NCI-H774 (cell line): ENCODE measurements around the gene ACTR5.

Experiments used
- DNase-seq: peaks from one replicate; lab custom pipeline; 2025; lab: John Stamatoyannopoulos, UW

The ACTR5 gene

GRCh38 chr20:38748097-38748860, at the start of gene ACTR5:
Gene ACTR5 (plus strand): TSS chr20:38748460. CDS start chr20:38748479, 19 bp downstream.
- DNase-seq: peak; percentile 84

- DNase-seq: no peak
Measured at GRCh38 chr20:38698541-38698940, 49.7 kb upstream of the ACTR5 start.

GRCh38 chr20:38700141-38700540, 48.1 kb upstream of the ACTR5 start:
- DNase-seq: no peak

GRCh38 chr20:38700926-38701325, 47.3 kb upstream of the ACTR5 start:
- no peak for DNase-seq

GRCh38 chr20:38703526-38703925, 44.7 kb upstream of the ACTR5 start:
- DNase-seq: no peak

GRCh38 chr20:38704136-38704535, 44.1 kb upstream of the ACTR5 start:
- DNase-seq: no peak

- no peak for DNase-seq
Measured at GRCh38 chr20:38706509-38706908, 41.8 kb upstream of the ACTR5 start.

GRCh38 chr20:38714308-38714707, 34.0 kb upstream of the ACTR5 start:
- no peak for DNase-seq

- DNase-seq: no peak
Measured at GRCh38 chr20:38715646-38716045, 32.6 kb upstream of the ACTR5 start.

GRCh38 chr20:38722683-38723016, 25.6 kb upstream of the ACTR5 start:
- DNase-seq: no peak

- DNase-seq: no peak
Measured at GRCh38 chr20:38723017-38723847, 25.0 kb upstream of the ACTR5 start.

- no peak for DNase-seq
Measured at GRCh38 chr20:38723848-38724625, 24.2 kb upstream of the ACTR5 start, which contains the start of gene SLC32A1. Gene SLC32A1 (plus strand): TSS chr20:38724486. CDS start chr20:38724725, 239 bp downstream.

- DNase-seq: no peak
Measured at GRCh38 chr20:38724626-38725147, 23.6 kb upstream of the ACTR5 start.

GRCh38 chr20:38725148-38725901, 22.9 kb upstream of the ACTR5 start:
- no peak for DNase-seq

- no peak for DNase-seq
Measured at GRCh38 chr20:38725931-38726803, 22.1 kb upstream of the ACTR5 start.

GRCh38 chr20:38726804-38727606, 21.3 kb upstream of the ACTR5 start:
- DNase-seq: no peak

GRCh38 chr20:38727607-38728190, 20.6 kb upstream of the ACTR5 start:
- no peak for DNase-seq

GRCh38 chr20:38728191-38728781, 20.0 kb upstream of the ACTR5 start:
- DNase-seq: no peak
